HEK293T (cell line): ENCODE data around the gene USF1.

Experiments used
- CTCF ChIA-PET: fragments of 350-600 bp; formaldehyde crosslinking; extraction: SDS; loops from one replicate; lab custom pipeline; 2021; ENCODE audit warnings: antibody characterized with exemption, inconsistent platforms; lab: Yijun Ruan, JAX
- POLR2A ChIA-PET: fragments of 350-600 bp; formaldehyde crosslinking; extraction: SDS; loops from one replicate; lab custom pipeline; 2020; ENCODE audit warnings: antibody characterized with exemption, inconsistent platforms; lab: Yijun Ruan, JAX
- DNase-seq: peaks from one replicate; pipeline ENCODE4 v3.0.0; 2012; ENCODE audit warnings: mixed read lengths; ENCODE audit errors: extremely low spot score
- ARNT ChIP-seq: fragments of 450-650 bp; IDR thresholded peaks from 2 replicates; pipeline ENCODE4 v1.6.1; 2017; ENCODE audit warnings: mild to moderate bottlenecking
- BHLHE40 ChIP-seq: fragments of 450-650 bp; IDR thresholded peaks from 2 replicates; pipeline ENCODE4 v1.6.1; 2016; ENCODE audit warnings: mild to moderate bottlenecking, moderate library complexity, borderline replicate concordance
- CTBP1 ChIP-seq: fragments of 450-650 bp; IDR thresholded peaks from 2 replicates; pipeline ENCODE4 v1.6.1; 2016; ENCODE audit warnings: borderline replicate concordance
- ELF4 ChIP-seq: fragments of 450-650 bp; IDR thresholded peaks from 2 replicates; pipeline ENCODE4 v1.6.1; 2017; ENCODE audit warnings: antibody characterized with exemption
- FOXA1 ChIP-seq: fragments of 450-650 bp; IDR thresholded peaks from 2 replicates; pipeline ENCODE4 v1.6.1; 2016; ENCODE audit warnings: mild to moderate bottlenecking
- FOXK2 ChIP-seq: fragments of 450-650 bp; IDR thresholded peaks from 2 replicates; pipeline ENCODE4 v1.6.1; 2016; ENCODE audit warnings: mild to moderate bottlenecking
- FOXM1 ChIP-seq: fragments of 450-650 bp; IDR thresholded peaks from 2 replicates; pipeline ENCODE4 v1.6.1; 2017; ENCODE audit warnings: mild to moderate bottlenecking, borderline replicate concordance
- HDGF ChIP-seq: fragments of 450-650 bp; IDR thresholded peaks from 2 replicates; pipeline ENCODE4 v1.6.1; 2017; ENCODE audit warnings: antibody characterized with exemption, borderline replicate concordance
- L3MBTL2 ChIP-seq: fragments of 450-650 bp; conservative IDR thresholded peaks from 2 replicates; pipeline ENCODE4 v1.6.1; 2016; ENCODE audit warnings: mild to moderate bottlenecking
- LEF1 ChIP-seq: fragments of 450-650 bp; IDR thresholded peaks from 2 replicates; pipeline ENCODE4 v1.6.1; 2017; ENCODE audit warnings: mild to moderate bottlenecking, borderline replicate concordance
- NFRKB ChIP-seq: fragments of 450-650 bp; IDR thresholded peaks from 2 replicates; pipeline ENCODE4 v1.6.1; 2016; ENCODE audit warnings: mild to moderate bottlenecking, moderate library complexity
- PKNOX1 ChIP-seq: fragments of 450-650 bp; IDR thresholded peaks from 2 replicates; pipeline ENCODE4 v1.6.1; 2016
- SP1 ChIP-seq: fragments of 450-650 bp; IDR thresholded peaks from 2 replicates; pipeline ENCODE4 v1.6.1; 2017
- SUZ12 ChIP-seq: fragments of 450-650 bp; IDR thresholded peaks from 2 replicates; pipeline ENCODE4 v1.6.1; 2016; ENCODE audit warnings: mild to moderate bottlenecking
- TARDBP ChIP-seq: fragments of 450-650 bp; IDR thresholded peaks from 2 replicates; pipeline ENCODE4 v1.6.1; 2016
- ZNF384 ChIP-seq: fragments of 450-650 bp; IDR thresholded peaks from 2 replicates; pipeline ENCODE4 v1.6.1; 2016

USF1 gene

GRCh38 chr1:161085165-161085564, 39.4 kb upstream of the USF1 start:
- CTCF ChIA-PET = no interaction called here
- DNase-seq = no peak
- TF ChIP-seq FOXK2 (no peak), CTBP1 (no peak), L3MBTL2 (no peak), PKNOX1 (no peak), ARNT (no peak), BHLHE40 (no peak), NFRKB (no peak), FOXA1 (no peak), FOXM1 (no peak), SP1 (no peak), SUZ12 (no peak), LEF1 (no peak), ELF4 (no peak), TARDBP (no peak), ZNF384 (no peak), HDGF (no peak)
- POLR2A ChIA-PET = interaction anchor here (1.2 kb wide), 1 partner anchor 12 kb away, joined by 3 read pairs; no protein-coding TSS in a partner anchor

- POLR2A ChIA-PET = interaction anchor here (0.8 to 1.2 kb wide), 2 partner anchors 11 to 13 kb away, joined by 3 read pairs; no protein-coding TSS in a partner anchor
- TF ChIP-seq BHLHE40 = no peak
- no peak for TF ChIP-seq FOXA1
- no peak for TF ChIP-seq L3MBTL2
- no peak for TF ChIP-seq ELF4
- no peak for TF ChIP-seq TARDBP
- no peak for TF ChIP-seq FOXM1
- TF ChIP-seq NFRKB = no peak
- TF ChIP-seq SP1 = no peak
- TF ChIP-seq SUZ12 = no peak
- TF ChIP-seq ZNF384 = no peak
- no peak for TF ChIP-seq LEF1
- TF ChIP-seq HDGF = no peak
- no peak for TF ChIP-seq CTBP1
- TF ChIP-seq ARNT = no peak
- no peak for TF ChIP-seq PKNOX1
- TF ChIP-seq FOXK2 = no peak
- no peak for DNase-seq
- CTCF ChIA-PET = no interaction called here
These were observed 38.8 kb upstream of the USF1 start for GRCh38 chr1:161084597-161084988.

GRCh38 chr1:161083748-161084596, 38.2 kb upstream of the USF1 start:
- CTCF ChIA-PET = no interaction called here
- no peak for DNase-seq
- TF ChIP-seq ELF4 = no peak
- TF ChIP-seq BHLHE40 = no peak
- TF ChIP-seq NFRKB = no peak
- TF ChIP-seq HDGF = no peak
- TF ChIP-seq L3MBTL2 = no peak
- no peak for TF ChIP-seq SP1
- TF ChIP-seq TARDBP = no peak
- no peak for TF ChIP-seq ZNF384
- no peak for TF ChIP-seq CTBP1
- TF ChIP-seq ARNT = no peak
- TF ChIP-seq LEF1 = no peak
- no peak for TF ChIP-seq FOXM1
- TF ChIP-seq SUZ12 = no peak
- no peak for TF ChIP-seq FOXA1
- TF ChIP-seq FOXK2 = no peak
- no peak for TF ChIP-seq PKNOX1
- POLR2A ChIA-PET = interaction anchor here (0.8 kb wide), 1 partner anchor 13 kb away, joined by 3 read pairs; no protein-coding TSS in a partner anchor

- TF ChIP-seq L3MBTL2 = no peak
- TF ChIP-seq SUZ12 = no peak
- TF ChIP-seq PKNOX1 = no peak
- TF ChIP-seq CTBP1 = no peak
- no peak for TF ChIP-seq SP1
- TF ChIP-seq ZNF384 = no peak
- no peak for TF ChIP-seq TARDBP
- TF ChIP-seq FOXA1 = no peak
- TF ChIP-seq FOXM1 = no peak
- TF ChIP-seq ELF4 = no peak
- TF ChIP-seq BHLHE40 = no peak
- TF ChIP-seq LEF1 = no peak
- TF ChIP-seq HDGF = no peak
- CTCF ChIA-PET = interaction anchor here (0.6 kb wide), 1 partner anchor 15 kb away, joined by 3 read pairs; the partner anchor contains the start of gene KLHDC9
- DNase-seq = peak; percentile 40
- POLR2A ChIA-PET = no interaction called here
These were observed 37.4 kb upstream of the USF1 start for GRCh38 chr1:161082996-161083747.
